Left lung (tissue), 10 donors: ENCODE measurements around the gene HOXD13. TPM values are rescaled to one million over a fixed set of nuclear protein-coding genes. Genes with fewer than 3 reads are reported as not detected.
A peak's percentile ranks its signal among the peaks of the same experiment; 100 is the strongest.

Experiments
- ATAC-seq: fragments of 200-7000 bp; cut with Tn5 transposase; one replicate; pipeline ENCODE4 v1.9.1; 2020; ENCODE audit warnings: moderate library complexity
- DNase-seq, 4 donors: peaks; one replicate each; pipeline ENCODE4 v3.0.0-alpha.2; 2013 to 2020
- H3K27ac ChIP-seq, 2 donors: fragments of 200-600 bp; sonication (generic) in 1 of 2; one replicate each; pipeline versions ENCODE4 v1.5.0 to v1.8.0; 2020 to 2021
- H3K27me3 ChIP-seq, 2 donors: fragments of 200-600 bp; sonication (generic) in 1 of 2; one replicate each; pipeline versions ENCODE4 v1.5.0 to v1.8.0; 2020 to 2021
- H3K36me3 ChIP-seq, 2 donors: fragments of 200-600 bp; sonication (generic) in 1 of 2; one replicate each; pipeline versions ENCODE4 v1.5.0 to v1.8.0; 2020 to 2021
- H3K4me1 ChIP-seq, 2 donors: fragments of 200-600 bp; one replicate each; pipeline ENCODE4 v1.8.0; 2021
- H3K4me3 ChIP-seq, 2 donors: fragments of 200-600 bp; sonication (generic) in 1 of 2; one replicate each; pipeline versions ENCODE4 v1.5.0 to v1.8.0; 2020 to 2021; ENCODE audit warnings: mild to moderate bottlenecking in 1 of 2
- H3K9me3 ChIP-seq, 2 donors: fragments of 200-600 bp; sonication (generic) in 1 of 2; one replicate each; pipeline versions ENCODE4 v1.5.0 to v1.8.0; 2020 to 2021
- intact Hi-C, 2 donors: fragments of 100-400 bp; cut with DNase I; formaldehyde crosslinking; loops; one replicate each; pipeline versions ENCODE4 v1.11.2 to v1.14.2; 2022
- polyA plus RNA-seq, 6 donors: library from polyadenylated mRNA; unstranded; fragments of 120-200 nt; gene quantifications; one replicate each; pipeline ENCODE4 v1.2.1, GENCODE V29; 2013; ENCODE audit not compliant: insufficient read length in 6 of 6
- total RNA-seq, 2 donors: library from RNA; stranded (reverse); fragmentation: NEBNext Ultra II Directional; extraction: Animal tissue kit (Norgen Biotek cat#: 25700); gene quantifications; one replicate each; pipeline ENCODE4 v1.2.1, GENCODE V29; 2021
- TF ChIP-seq, protein P1 (sequence below), 2 donors: fragments of 200-600 bp; sonication (generic) in 1 of 2; IDR thresholded peaks; one replicate each; pipeline versions ENCODE4 v1.5.0 to v1.8.0; 2021; ENCODE audit warnings: antibody characterized with exemption in 2 of 2
- donor health status: DM: no; HTN: yes; CAD: no.
- donor health status: DM: no; HTN: no; CAD: no.

Gene HOXD13
- total and polyA plus RNA-seq, 8 donors, result not detected

DNA sequence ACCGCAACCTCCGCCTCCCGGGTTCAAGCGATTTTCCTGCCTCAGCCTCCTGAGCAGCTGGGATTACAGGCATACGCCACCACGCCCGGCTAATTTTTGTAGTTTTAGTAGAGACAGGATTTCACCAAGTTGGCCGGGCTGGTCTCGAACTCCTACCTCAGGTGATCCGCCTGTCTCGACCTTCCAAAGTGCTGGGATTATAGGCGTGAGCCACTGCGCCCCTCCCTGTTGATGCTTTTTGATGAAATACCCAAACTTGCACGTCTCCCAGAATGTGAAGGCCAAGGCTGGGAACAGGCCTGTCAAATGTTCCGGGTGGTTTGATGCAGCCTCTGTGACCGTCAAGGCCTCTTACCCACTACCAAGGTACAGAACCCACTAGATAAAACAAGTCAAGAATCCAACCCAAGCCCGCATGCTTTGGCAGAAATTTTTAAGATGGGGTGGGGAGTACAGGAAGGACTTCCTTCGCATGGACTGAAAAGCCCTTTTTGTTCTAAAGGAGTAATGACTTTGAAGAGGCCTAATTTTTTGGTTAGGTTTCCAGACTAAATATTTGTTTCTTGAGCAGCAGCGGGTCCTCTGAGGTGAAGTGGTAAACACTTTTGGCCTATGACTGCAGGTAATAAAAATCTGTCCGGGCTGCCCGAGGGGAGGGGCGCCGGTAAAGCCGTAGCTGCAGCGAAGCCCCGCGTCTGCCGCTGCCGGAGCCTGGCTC, 5.0 kb upstream of the HOXD13 start:
- H3K36me3 ChIP-seq, result no peaks in the 10 kb centered on the region
- H3K4me1 ChIP-seq, result peaks cover 0 to 20% of the 10 kb centered on the region in 2 donors
- ATAC-seq, result no peak
- peaks cover 99 to 100% of the 10 kb centered on the region in 2 donors for H3K27me3 ChIP-seq
- no peak overlapping the region for H3K27ac ChIP-seq
- H3K4me3 ChIP-seq, result no peak overlapping the region
- H3K9me3 ChIP-seq, result no peaks in the 10 kb centered on the region
- TF ChIP-seq, protein P1, sequence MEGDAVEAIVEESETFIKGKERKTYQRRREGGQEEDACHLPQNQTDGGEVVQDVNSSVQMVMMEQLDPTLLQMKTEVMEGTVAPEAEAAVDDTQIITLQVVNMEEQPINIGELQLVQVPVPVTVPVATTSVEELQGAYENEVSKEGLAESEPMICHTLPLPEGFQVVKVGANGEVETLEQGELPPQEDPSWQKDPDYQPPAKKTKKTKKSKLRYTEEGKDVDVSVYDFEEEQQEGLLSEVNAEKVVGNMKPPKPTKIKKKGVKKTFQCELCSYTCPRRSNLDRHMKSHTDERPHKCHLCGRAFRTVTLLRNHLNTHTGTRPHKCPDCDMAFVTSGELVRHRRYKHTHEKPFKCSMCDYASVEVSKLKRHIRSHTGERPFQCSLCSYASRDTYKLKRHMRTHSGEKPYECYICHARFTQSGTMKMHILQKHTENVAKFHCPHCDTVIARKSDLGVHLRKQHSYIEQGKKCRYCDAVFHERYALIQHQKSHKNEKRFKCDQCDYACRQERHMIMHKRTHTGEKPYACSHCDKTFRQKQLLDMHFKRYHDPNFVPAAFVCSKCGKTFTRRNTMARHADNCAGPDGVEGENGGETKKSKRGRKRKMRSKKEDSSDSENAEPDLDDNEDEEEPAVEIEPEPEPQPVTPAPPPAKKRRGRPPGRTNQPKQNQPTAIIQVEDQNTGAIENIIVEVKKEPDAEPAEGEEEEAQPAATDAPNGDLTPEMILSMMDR (IDR thresholded peaks at IDR 0.05), result no peak
- intact Hi-C loops, result loop anchor here in 1 of 2 donors (10.0 kb wide), 1 partner anchor 723 kb away; no protein-coding TSS in a partner anchor
- no peak for DNase-seq

DNA sequence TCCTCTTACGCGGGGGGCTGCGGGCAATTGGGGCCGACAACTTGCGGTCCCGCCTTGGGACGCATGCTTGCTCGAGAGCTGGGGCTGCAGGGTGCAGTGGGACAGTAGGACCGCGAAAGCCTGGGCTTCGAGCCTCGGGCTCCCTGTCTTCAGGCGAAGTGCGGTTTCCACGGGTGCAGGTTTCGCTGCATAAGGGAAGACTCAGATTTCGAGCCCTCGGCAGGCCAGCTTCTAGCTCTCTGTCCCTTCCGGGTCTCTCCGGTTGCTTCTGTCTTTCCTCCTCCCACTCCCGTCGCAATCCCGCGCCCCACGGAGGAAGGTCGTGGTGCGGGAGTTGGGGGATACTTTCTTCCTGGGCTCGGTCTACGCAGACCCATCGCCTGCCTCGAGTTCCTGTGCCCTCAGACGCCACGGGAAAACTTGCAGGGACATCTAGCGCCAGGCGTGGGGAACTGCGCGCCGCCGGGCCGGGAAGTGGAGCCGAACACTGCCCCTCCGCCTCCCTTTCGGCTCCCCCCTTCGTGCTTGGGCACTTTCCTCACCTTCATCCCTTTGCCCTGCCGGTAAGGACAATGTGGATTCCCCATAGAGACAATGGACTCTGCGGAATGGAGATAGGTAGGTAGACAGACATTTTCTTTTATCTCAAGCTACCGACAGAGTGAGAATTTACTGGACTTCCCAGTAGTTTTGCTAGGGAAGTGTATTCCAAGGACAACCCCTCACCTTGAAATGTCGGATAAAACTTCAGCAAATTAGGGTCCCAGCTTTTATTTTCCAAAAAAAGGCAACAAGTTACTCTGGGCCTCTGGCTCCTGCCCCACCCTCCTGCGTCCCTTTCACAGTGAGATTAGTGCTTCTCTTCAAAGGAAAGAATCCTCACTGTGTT, 4.2 kb upstream of the HOXD13 start:
- H3K27me3 ChIP-seq, result peaks cover 99 to 100% of the 10 kb centered on the region in 2 donors
- ATAC-seq, result peak; percentile 88
- intact Hi-C loops, result loop anchor here in 1 of 2 donors (10.0 kb wide), 1 partner anchor 723 kb away; no protein-coding TSS in a partner anchor
- DNase-seq, result peak in 2 of 4 donors; percentile 72 to 85
- peaks cover 0 to 28% of the 10 kb centered on the region in 2 donors for H3K4me1 ChIP-seq
- TF ChIP-seq, protein P1 (IDR thresholded peaks at IDR 0.05), result peak; percentile 54 to 73
- H3K27ac ChIP-seq, result no peak overlapping the region
- no peaks in the 10 kb centered on the region for H3K36me3 ChIP-seq
- no peaks in the 10 kb centered on the region for H3K9me3 ChIP-seq
- H3K4me3 ChIP-seq, result no peak overlapping the region

DNA sequence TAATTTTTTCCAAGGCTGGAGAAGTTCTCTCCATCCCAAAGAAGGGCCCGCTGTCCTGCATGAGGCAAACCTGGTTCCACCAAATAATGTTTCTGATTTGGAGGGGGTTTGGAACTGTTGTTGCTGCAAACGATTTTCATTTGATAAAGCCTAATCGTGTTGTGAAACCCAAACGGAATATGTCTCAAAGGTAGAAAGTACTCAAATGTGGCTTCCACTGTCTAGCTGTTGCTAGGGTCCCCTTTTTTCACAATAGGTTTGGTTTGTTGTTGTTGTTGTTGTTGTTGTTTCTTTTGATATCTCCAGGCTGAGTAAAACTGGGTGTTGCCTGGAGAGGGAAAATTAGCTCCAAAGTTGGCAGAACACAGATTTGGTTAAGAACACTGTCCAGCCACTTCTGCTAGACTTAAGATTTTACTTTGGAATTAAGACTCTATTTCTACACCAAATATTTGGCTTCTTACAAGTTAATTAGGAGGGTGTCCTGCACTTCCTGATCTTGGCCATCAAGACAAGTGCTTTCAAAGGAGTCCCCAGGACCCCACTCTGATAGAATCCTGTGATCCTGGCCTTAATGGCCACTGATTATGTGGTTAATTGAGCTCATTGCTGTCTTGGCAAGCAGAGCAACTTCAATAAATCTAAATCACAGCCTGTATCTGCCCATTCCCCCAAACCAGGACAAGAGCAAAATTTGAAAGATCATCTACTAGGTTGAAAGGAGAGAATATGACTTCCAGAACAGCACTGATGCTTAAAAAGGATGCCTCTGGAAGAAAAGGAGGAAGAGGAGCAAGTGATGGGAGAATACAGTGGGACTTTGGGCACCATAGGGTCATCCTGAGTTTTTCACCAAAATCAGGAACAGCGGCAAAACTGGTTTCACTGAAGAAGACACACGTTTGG, 3.3 kb upstream of the HOXD13 start:
- no peaks in the 10 kb centered on the region for H3K36me3 ChIP-seq
- ATAC-seq (no peak), DNase-seq (no peak)
- no peak overlapping the region for H3K27ac ChIP-seq
- H3K4me3 ChIP-seq, result no peak overlapping the region
- peaks cover 0 to 31% of the 10 kb centered on the region in 2 donors for H3K4me1 ChIP-seq
- TF ChIP-seq, protein P1 (IDR thresholded peaks at IDR 0.05), result no peak
- intact Hi-C loops, result loop anchor here in 1 of 2 donors (10.0 kb wide), 1 partner anchor 724 kb away; no protein-coding TSS in a partner anchor
- H3K27me3 ChIP-seq, result peaks cover 99 to 100% of the 10 kb centered on the region in 2 donors
- no peaks in the 10 kb centered on the region for H3K9me3 ChIP-seq

DNA sequence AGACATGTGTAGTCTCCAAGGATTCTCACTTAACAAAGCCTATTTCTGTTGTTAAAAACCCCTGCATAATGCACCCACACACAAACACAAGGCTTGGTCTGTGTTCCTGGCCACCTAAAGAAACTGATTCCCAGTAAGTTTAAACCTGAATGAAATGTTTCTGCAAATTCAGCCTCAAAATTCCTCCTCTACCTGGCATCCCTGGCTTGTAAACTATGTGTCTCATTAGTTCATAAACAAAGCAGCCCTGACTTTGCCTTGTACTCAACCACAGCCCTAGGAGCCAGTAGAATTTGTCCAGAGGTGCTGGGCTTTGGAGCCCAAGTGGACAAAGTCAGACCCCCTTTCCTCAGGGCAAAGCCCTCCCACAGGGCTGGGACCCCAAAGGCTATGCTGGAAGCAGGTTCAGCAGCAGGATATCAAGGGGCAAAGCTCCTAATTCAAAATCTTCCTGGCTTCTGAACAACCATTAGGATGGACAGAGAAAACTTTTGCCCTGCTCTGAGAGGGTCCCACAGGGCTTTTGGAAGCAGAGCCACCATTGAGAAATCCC, 2.6 kb upstream of the HOXD13 start:
- no peak overlapping the region for H3K4me3 ChIP-seq
- peaks cover 100% of the 10 kb centered on the region in 2 donors for H3K27me3 ChIP-seq
- ATAC-seq (no peak), DNase-seq (no peak)
- no peak overlapping the region for H3K27ac ChIP-seq
- TF ChIP-seq, protein P1 (IDR thresholded peaks at IDR 0.05), result no peak
- H3K4me1 ChIP-seq, result peaks cover 0 to 31% of the 10 kb centered on the region in 2 donors
- intact Hi-C loops, result loop anchor here in 1 of 2 donors (10.0 kb wide), 2 partner anchors 405 to 725 kb away; no protein-coding TSS in a partner anchor
- no peaks in the 10 kb centered on the region for H3K9me3 ChIP-seq
- H3K36me3 ChIP-seq, result no peaks in the 10 kb centered on the region
